T-helper 1 cell treated with Interleukin-12 subunit alpha and Interleukin-12 subunit beta and Interleukin-4 antibody, amounts not matched to agents 30 μg/mL and 1 μg/mL, for 36 hours (primary cell): Measurements from ENCODE around the gene PIH1D1.
"Not testable (repeated sequence)": the region's sequence is repeated elsewhere in the genome, so short reads cannot be mapped to it uniquely, and the experiment has no call there.

Experiments
- H3K27ac Mint-ChIP-seq: one replicate; pipeline ENCODE4 v1.8.0; 2021; ENCODE audit warnings: mild to moderate bottlenecking, mixed read lengths
- H3K27me3 Mint-ChIP-seq: one replicate; pipeline ENCODE4 v1.8.0; 2021; ENCODE audit warnings: low read depth, mixed read lengths
- H3K36me3 Mint-ChIP-seq: one replicate; pipeline ENCODE4 v1.8.0; 2021; ENCODE audit warnings: low read depth, mixed read lengths
- H3K4me1 Mint-ChIP-seq: one replicate; pipeline ENCODE4 v1.8.0; 2021; ENCODE audit warnings: low read depth, mixed read lengths
- H3K4me3 Mint-ChIP-seq: one replicate; pipeline ENCODE4 v1.8.0; 2021; ENCODE audit warnings: mild to moderate bottlenecking, moderate library complexity, mixed read lengths
- H3K9me3 Mint-ChIP-seq: one replicate; pipeline ENCODE4 v1.8.0; 2021; ENCODE audit warnings: mixed read lengths

PIH1D1 gene

GRCh38 chr19:49488046-49488862 lies 36.6 kb upstream of the PIH1D1 start:
- Mint-ChIP-seq H3K27ac (peak overlapping the region; percentile 92), H3K4me1 (peaks cover 39% of the 10 kb centered on the region), H3K4me3 (peak overlapping the region; percentile 95), H3K9me3 (no peaks in the 10 kb centered on the region), H3K36me3 (peaks cover 70% of the 10 kb centered on the region), H3K27me3 (peaks cover 4% of the 10 kb centered on the region)

DNA sequence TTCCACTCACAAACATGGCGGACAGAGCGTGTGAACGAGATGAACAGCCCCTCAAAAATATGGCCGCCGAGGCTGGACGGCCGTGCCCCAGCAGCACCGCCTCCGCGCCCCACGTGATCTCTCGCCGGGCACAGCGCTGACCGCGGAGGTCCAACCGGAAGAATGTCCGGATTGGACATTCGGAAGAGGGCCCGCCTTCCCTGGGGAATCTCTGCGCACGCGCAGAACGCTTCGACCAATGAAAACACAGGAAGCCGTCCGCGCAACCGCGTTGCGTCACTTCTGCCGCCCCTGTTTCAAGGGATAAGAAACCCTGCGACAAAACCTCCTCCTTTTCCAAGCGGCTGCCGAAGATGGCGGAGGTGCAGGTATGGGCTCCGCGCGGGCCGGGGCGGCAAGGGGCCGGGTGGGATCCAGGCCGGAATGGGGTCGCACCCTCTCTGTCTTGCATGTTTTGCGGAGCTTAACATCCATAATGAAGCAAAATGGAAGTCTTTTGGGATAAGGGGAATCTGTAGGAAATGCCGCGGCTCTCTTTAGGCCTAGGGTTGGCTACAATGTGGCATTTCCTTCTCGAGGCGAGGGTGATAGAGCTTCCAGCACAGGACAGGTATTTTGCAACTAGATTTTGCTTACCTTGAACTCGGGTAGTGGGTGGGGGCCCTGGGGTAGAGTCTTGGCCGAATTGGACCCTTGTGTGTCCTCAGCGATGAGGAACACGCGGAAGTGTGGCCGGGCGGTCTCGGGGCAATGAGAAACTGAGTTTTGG lies 35.8 kb upstream of the PIH1D1 start, which contains the start of gene RPL13A:
Gene RPL13A, plus strand, starts transcription at position 332 of the 769 bp plus-strand sequence. Its CDS starts 22 bp downstream, at position 354.
- Mint-ChIP-seq H3K9me3 (no peaks in the 10 kb centered on the region), H3K27me3 (peaks cover 4% of the 10 kb centered on the region), H3K36me3 (peaks cover 65% of the 10 kb centered on the region), H3K27ac (peak within 1 kb of the TSS; percentile 92), H3K4me1 (peaks cover 32% of the 10 kb centered on the region), H3K4me3 (peak within 1 kb of the TSS; percentile 95)

- H3K4me3 Mint-ChIP-seq: peak overlapping the region; percentile 95
- peaks cover 4% of the 10 kb centered on the region for H3K27me3 Mint-ChIP-seq
- no peaks in the 10 kb centered on the region for H3K9me3 Mint-ChIP-seq
- H3K4me1 Mint-ChIP-seq: peaks cover 30% of the 10 kb centered on the region
- H3K36me3 Mint-ChIP-seq: peaks cover 62% of the 10 kb centered on the region
- peak overlapping the region; percentile 92 for H3K27ac Mint-ChIP-seq
Measured at GRCh38 chr19:49486710-49487276, 35.2 kb upstream of the PIH1D1 start.

DNA sequence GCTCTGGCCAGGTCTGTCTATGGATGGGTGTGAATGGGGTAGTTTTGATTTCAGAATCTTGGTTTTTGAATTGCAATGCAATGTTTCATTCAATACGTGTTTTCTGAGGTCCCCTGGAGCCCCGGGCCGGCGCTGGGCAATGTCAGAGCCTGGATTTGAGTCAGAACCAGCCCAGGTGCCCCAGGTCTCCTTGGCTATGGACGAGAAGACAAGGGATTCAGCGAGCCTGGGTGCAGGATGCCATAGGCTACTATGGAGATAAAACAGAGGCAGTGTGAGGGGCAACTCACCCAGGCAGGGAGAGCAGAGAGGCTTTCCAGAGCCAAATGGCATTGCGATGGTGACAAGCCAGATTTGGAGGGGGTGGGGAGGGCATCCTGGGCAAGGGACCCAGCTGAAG lies 34.6 kb upstream of the PIH1D1 start:
- peaks cover 27% of the 10 kb centered on the region for H3K4me1 Mint-ChIP-seq
- no peaks in the 10 kb centered on the region for H3K9me3 Mint-ChIP-seq
- H3K4me3 Mint-ChIP-seq: no peak overlapping the region
- H3K36me3 Mint-ChIP-seq: peaks cover 59% of the 10 kb centered on the region
- peak overlapping the region; percentile 74 for H3K27ac Mint-ChIP-seq
- peaks cover 4% of the 10 kb centered on the region for H3K27me3 Mint-ChIP-seq

GRCh38 chr19:49481020-49481683 lies 29.5 kb upstream of the PIH1D1 start:
- peaks cover 33% of the 10 kb centered on the region for H3K36me3 Mint-ChIP-seq
- peaks cover 17% of the 10 kb centered on the region for H3K4me1 Mint-ChIP-seq
- no peak overlapping the region for H3K4me3 Mint-ChIP-seq
- H3K27ac Mint-ChIP-seq: peak overlapping the region; percentile 19
- H3K27me3 Mint-ChIP-seq: no peaks in the 10 kb centered on the region
- no peaks in the 10 kb centered on the region for H3K9me3 Mint-ChIP-seq

- peaks cover 15% of the 10 kb centered on the region for H3K4me1 Mint-ChIP-seq
- no peaks in the 10 kb centered on the region for H3K27me3 Mint-ChIP-seq
- H3K36me3 Mint-ChIP-seq: peaks cover 35% of the 10 kb centered on the region
- H3K9me3 Mint-ChIP-seq: no peaks in the 10 kb centered on the region
- no peak overlapping the region for H3K27ac Mint-ChIP-seq
- H3K4me3 Mint-ChIP-seq: no peak overlapping the region
Measured at GRCh38 chr19:49479975-49480628, 28.5 kb upstream of the PIH1D1 start.

- H3K4me3 Mint-ChIP-seq: peak overlapping the region; percentile 99
- peaks cover 26% of the 10 kb centered on the region for H3K36me3 Mint-ChIP-seq
- peak overlapping the region; percentile 95 for H3K27ac Mint-ChIP-seq
- H3K4me1 Mint-ChIP-seq: peaks cover 28% of the 10 kb centered on the region
- no peaks in the 10 kb centered on the region for H3K27me3 Mint-ChIP-seq
- H3K9me3 Mint-ChIP-seq: no peaks in the 10 kb centered on the region
Measured at GRCh38 chr19:49475995-49476880, 24.6 kb upstream of the PIH1D1 start.

DNA sequence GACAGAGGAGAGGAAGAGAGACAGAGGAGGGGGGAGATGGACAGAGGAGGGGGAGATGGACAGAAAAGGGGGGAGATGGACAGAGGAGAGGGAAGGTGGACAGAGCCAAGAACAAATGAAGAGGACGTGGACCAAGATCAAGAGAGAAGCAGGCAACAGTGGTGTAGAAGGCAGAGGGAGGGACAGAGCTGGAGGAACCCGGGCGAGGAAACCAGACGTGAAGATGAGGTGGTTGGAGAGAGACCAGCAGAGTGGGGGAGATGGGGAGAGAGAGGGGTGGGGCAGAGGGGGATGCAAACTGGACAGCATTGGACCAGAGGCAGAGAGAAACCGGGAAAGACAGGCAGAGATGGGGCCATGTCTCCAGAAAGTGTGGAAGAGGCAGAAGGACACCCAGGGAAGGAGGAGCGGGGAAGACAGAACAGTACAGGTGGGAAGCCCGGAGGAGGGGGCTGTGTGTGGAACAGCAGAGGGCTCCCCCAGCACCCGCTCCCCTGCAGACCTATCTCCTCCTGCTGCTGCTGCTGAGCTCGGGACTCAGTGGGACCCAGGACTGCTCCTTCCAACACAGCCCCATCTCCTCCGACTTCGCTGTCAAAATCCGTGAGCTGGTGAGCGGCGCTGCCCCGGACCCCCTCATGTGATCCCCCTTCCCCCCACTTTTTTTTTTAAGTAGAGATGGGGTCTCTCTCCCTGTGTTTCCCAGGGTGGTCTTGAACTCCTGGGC lies 23.7 kb upstream of the PIH1D1 start:
- Mint-ChIP-seq H3K4me3 (peak overlapping the region; percentile 99), H3K27ac (peak overlapping the region; percentile 95), H3K36me3 (peaks cover 21% of the 10 kb centered on the region), H3K4me1 (peaks cover 32% of the 10 kb centered on the region), H3K27me3 (no peaks in the 10 kb centered on the region), H3K9me3 (no peaks in the 10 kb centered on the region)

DNA sequence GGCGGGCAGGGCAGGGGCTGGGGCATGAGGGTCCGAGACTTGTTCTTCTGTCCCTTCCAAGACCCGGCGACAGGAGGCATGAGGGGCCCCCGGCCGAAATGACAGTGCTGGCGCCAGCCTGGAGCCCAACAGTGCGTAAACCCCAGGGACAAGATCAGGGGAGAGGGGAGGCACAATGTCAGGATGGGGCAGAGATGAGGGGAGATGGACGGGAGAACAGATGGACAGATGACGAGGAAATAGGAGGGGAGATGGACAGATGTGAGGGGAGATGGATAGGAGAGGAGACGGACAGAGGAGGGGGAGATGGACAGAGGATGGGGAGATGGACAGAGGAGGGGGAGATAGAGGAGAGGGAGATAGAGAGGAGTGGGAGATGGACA lies 22.9 kb upstream of the PIH1D1 start:
- Mint-ChIP-seq H3K27ac (peak overlapping the region; percentile 95), H3K9me3 (no peaks in the 10 kb centered on the region), H3K27me3 (no peaks in the 10 kb centered on the region), H3K4me1 (peaks cover 40% of the 10 kb centered on the region), H3K4me3 (peak overlapping the region; percentile 99), H3K36me3 (peaks cover 15% of the 10 kb centered on the region)

DNA sequence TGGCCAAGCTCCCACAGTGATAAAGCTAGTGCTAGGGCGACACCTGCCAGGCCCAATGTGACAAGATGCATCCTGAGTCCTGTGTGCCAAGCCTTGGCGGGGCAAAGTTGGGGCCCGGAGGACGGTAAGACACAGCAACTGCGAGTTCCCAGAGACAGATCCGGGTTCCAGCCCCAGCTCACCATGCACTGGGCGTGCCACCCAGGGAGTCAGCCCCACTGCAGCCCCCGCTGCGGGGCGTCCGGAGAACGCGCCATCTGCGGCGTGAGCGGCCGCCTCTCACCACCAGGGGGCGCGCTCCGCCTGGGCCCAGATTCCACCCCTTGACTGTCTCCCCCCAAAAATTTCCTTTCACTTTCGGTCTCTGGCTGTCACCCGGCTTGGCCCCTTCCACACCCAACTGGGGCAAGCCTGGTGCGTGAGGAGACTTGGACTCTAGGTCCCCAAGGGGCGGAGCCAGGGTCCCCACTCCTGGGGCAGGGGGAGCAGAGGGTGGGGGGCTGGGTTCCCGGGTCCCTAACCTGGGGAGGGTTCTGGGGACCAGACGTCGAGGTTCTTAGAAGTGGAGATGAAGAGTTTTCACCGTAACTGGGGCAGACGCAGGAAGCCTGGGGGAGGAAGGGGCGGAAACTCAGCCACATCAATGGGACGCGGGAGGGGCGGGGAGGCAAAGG lies 22.4 kb upstream of the PIH1D1 start, which contains the start of gene FLT3LG:
Gene FLT3LG, plus strand, starts transcription at position 348 of the 674 bp plus-strand sequence. CDS start 425 bp downstream, outside the sequence.
- Mint-ChIP-seq H3K36me3 (peaks cover 15% of the 10 kb centered on the region), H3K27me3 (no peaks in the 10 kb centered on the region), H3K27ac (peak within 1 kb of the TSS; percentile 95), H3K9me3 (no peaks in the 10 kb centered on the region), H3K4me3 (peak within 1 kb of the TSS; percentile 99), H3K4me1 (peaks cover 43% of the 10 kb centered on the region)

DNA sequence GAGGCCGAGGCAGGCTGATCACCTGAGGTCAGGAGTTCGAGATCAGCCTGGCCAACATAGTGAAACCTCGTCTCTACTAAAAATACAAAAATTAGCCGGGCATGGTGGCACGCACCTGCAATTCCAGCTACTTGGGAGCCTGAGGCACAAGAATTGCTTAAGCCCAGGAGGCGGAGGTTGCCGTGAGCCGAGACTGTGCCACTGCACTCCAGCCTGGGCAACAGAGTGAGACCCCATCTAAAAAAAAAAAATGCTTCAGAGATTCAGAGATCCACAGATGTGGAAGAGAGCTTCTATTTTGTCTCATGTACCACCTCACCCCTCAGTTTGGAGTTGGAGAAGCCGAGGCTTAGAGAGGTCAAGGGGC lies 21.9 kb upstream of the PIH1D1 start:
- H3K36me3 Mint-ChIP-seq: peaks cover 18% of the 10 kb centered on the region
- peak overlapping the region; percentile 99 for H3K4me3 Mint-ChIP-seq
- H3K4me1 Mint-ChIP-seq: peaks cover 45% of the 10 kb centered on the region
- peak overlapping the region; percentile 95 for H3K27ac Mint-ChIP-seq
- H3K27me3 Mint-ChIP-seq, H3K9me3 Mint-ChIP-seq: not testable (repeated sequence)

DNA sequence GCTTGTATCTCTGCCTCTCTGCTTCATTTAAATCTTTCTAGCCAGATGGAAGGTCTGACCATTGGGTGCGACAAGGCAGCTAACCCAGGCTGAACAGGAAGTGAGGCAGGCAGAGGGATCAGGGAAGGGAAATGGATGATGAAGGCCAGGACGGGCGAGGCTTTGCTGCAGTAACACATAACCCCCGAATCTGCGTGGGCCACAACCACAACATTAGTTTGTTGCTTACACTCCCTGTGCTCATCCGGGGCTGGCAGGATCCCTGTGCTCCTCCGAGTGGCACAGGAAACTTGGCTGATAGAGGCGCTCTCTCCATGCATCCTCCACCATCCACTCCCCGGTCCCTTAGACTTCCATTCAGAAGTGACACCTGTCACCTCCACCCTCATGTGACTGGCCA lies 21.3 kb upstream of the PIH1D1 start:
- Mint-ChIP-seq H3K4me1 (peaks cover 45% of the 10 kb centered on the region), H3K9me3 (no peaks in the 10 kb centered on the region), H3K4me3 (peak overlapping the region; percentile 99), H3K27ac (peak overlapping the region; percentile 95), H3K36me3 (peaks cover 18% of the 10 kb centered on the region), H3K27me3 (no peaks in the 10 kb centered on the region)
